Liver (tissue), 9 donors: ENCODE results near the gene MCF2L. TPM values are rescaled to one million over a fixed set of nuclear protein-coding genes. Genes with fewer than 3 reads are reported as not detected.

ENCODE experiments used
- DNase-seq: peaks from one replicate; pipeline ENCODE4 v3.0.0-alpha.2; 2017; ENCODE audit warnings: low spot score
- H3K27ac ChIP-seq, 2 donors: one replicate each; pipeline ENCODE4 v1.7.0; 2013; ENCODE audit warnings: inconsistent platforms in 2 of 2, low read length in 2 of 2, control low read depth in 1 of 2, low read depth in 1 of 2, mild to moderate bottlenecking in 1 of 2
- H3K27me3 ChIP-seq, 4 donors: one replicate each; pipeline versions ENCODE4 v1.6.1 to v1.7.0; 2013; ENCODE audit warnings: low read length in 3 of 4, inconsistent platforms in 1 of 4, mild to moderate bottlenecking in 1 of 4, moderate library complexity in 1 of 4; ENCODE audit not compliant: control insufficient read depth in 4 of 4, insufficient read depth in 4 of 4
- H3K36me3 ChIP-seq, 4 donors: one replicate each; pipeline versions ENCODE4 v1.6.1 to v1.7.0; 2013; ENCODE audit warnings: low read length in 3 of 4, mild to moderate bottlenecking in 3 of 4, low read depth in 1 of 4, moderate library complexity in 1 of 4; ENCODE audit not compliant: control insufficient read depth in 4 of 4, insufficient read depth in 3 of 4
- H3K4me1 ChIP-seq, 4 donors: one replicate each; pipeline versions ENCODE4 v1.6.1 to v1.7.0; 2013; ENCODE audit warnings: low read length in 3 of 4, mild to moderate bottlenecking in 3 of 4, moderate library complexity in 1 of 4; ENCODE audit not compliant: control insufficient read depth in 4 of 4, insufficient read depth in 4 of 4
- H3K4me3 ChIP-seq, 3 donors: one replicate each; pipeline versions ENCODE4 v1.6.1 to v1.7.0; 2013; ENCODE audit warnings: low read length in 3 of 3, control low read depth in 1 of 3, low read depth in 1 of 3, mild to moderate bottlenecking in 1 of 3
- H3K9ac ChIP-seq, 2 donors: one replicate each; pipeline ENCODE4 v1.7.0; 2013; ENCODE audit warnings: low read length in 2 of 2, mild to moderate bottlenecking in 2 of 2, moderate library complexity in 2 of 2, control low read depth in 1 of 2, low read depth in 1 of 2
- H3K9me3 ChIP-seq, 4 donors: one replicate each; pipeline versions ENCODE4 v1.6.1 to v1.7.0; 2013; ENCODE audit warnings: low read length in 3 of 4; ENCODE audit not compliant: control insufficient read depth in 4 of 4
- ATF3 ChIP-seq: IDR thresholded peaks from 2 replicates; pipeline ENCODE4 v1.6.1; 2016; ENCODE audit warnings: antibody characterized with exemption
- CTCF ChIP-seq: fragments of 150-350 bp; IDR thresholded peaks from 2 replicates; pipeline ENCODE4 v1.5.1; 2017; ENCODE audit warnings: improper control_type of control experiment, low read depth, low read length; ENCODE audit not compliant: missing input control
- EGR1 ChIP-seq, 2 donors: IDR thresholded peaks; 2 replicates each; pipeline ENCODE4 v1.6.1; 2016 to 2018; ENCODE audit warnings: antibody characterized with exemption in 2 of 2, low read depth in 2 of 2
- FOXA1 ChIP-seq: IDR thresholded peaks from 2 replicates; pipeline ENCODE4 v1.6.1; 2016; ENCODE audit warnings: antibody characterized with exemption
- FOXA2 ChIP-seq: IDR thresholded peaks from 2 replicates; pipeline ENCODE4 v1.6.1; 2016; ENCODE audit warnings: antibody characterized with exemption
- GABPA ChIP-seq, 2 donors: IDR thresholded peaks in 1 of 2; conservative IDR thresholded peaks in 1 of 2; 2 replicates each; pipeline ENCODE4 v1.6.1; 2016; ENCODE audit warnings: antibody characterized with exemption in 2 of 2, mild to moderate bottlenecking in 1 of 2, moderate library complexity in 1 of 2
- HNF4A ChIP-seq, 2 donors: conservative IDR thresholded peaks; 2 replicates each; pipeline ENCODE4 v1.6.1; 2016; ENCODE audit warnings: antibody characterized with exemption in 2 of 2, mild to moderate bottlenecking in 2 of 2
- HNF4G ChIP-seq: IDR thresholded peaks from 2 replicates; pipeline ENCODE4 v1.6.1; 2016; ENCODE audit warnings: antibody characterized with exemption
- JUND ChIP-seq, 2 donors: IDR thresholded peaks; 2 replicates each; pipeline ENCODE4 v1.6.1; 2016; ENCODE audit warnings: antibody characterized with exemption in 2 of 2
- MAX ChIP-seq: IDR thresholded peaks from 2 replicates; pipeline ENCODE4 v1.6.1; 2016; ENCODE audit warnings: antibody characterized with exemption
- NR2F2 ChIP-seq: IDR thresholded peaks from 2 replicates; pipeline ENCODE4 v1.6.1; 2016; ENCODE audit warnings: antibody characterized with exemption
- RAD21 ChIP-seq, 2 donors: IDR thresholded peaks; 2 replicates each; pipeline ENCODE4 v1.6.1; 2016; ENCODE audit warnings: antibody characterized with exemption in 2 of 2, mild to moderate bottlenecking in 2 of 2
- REST ChIP-seq: IDR thresholded peaks from 2 replicates; pipeline ENCODE4 v1.6.1; 2016; ENCODE audit warnings: antibody characterized with exemption, mild to moderate bottlenecking
- RXRA ChIP-seq, 2 donors: IDR thresholded peaks; 2 replicates each; pipeline ENCODE4 v1.6.1; 2017 to 2018; ENCODE audit warnings: antibody characterized with exemption in 2 of 2, mild to moderate bottlenecking in 1 of 2
- SP1 ChIP-seq: IDR thresholded peaks from 2 replicates; pipeline ENCODE4 v1.6.1; 2018; ENCODE audit warnings: antibody characterized with exemption, mild to moderate bottlenecking
- TAF1 ChIP-seq: conservative IDR thresholded peaks from 2 replicates; pipeline ENCODE4 v1.6.1; 2016; ENCODE audit warnings: antibody characterized with exemption, mild to moderate bottlenecking
- YY1 ChIP-seq: IDR thresholded peaks from 2 replicates; pipeline ENCODE4 v1.6.1; 2016; ENCODE audit warnings: antibody characterized with exemption, mild to moderate bottlenecking
- ZBTB33 ChIP-seq: IDR thresholded peaks from 2 replicates; pipeline ENCODE4 v1.6.1; 2016; ENCODE audit warnings: antibody characterized with exemption
- WGBS: extraction: QIAGEN DNeasy Blood & Tissue Kit; methylation state at CpG from one replicate; pipeline ENCODE4 v1.1.7; 2013; 5-methylcytosine and 5-hydroxymethylcytosine counted together
- polyA plus RNA-seq, 2 donors: library from polyadenylated mRNA; stranded (reverse) in 1 of 2; unstranded in 1 of 2; fragments of 200-250 nt in 1 of 2; fragments of >200 nt in 1 of 2; fragmentation: Nextera tagmentation in 1 of 2; extraction: Ambion mirVana in 1 of 2; gene quantifications; one replicate each; pipeline versions ENCODE4 v1.2.1 to v1.2.3, GENCODE V29; 2013 to 2015
- total RNA-seq, 2 donors: library from RNA; depleted of rRNA; stranded (reverse); fragments of >200 nt; gene quantifications; one replicate each; pipeline ENCODE4 v1.2.3, GENCODE V29; 2014
- donor health status: healthy.
- donor health status: healthy.
- donor health status: healthy.
- donor health status: healthy.
- donor health status: healthy.

Gene MCF2L
- total and polyA plus RNA-seq, 4 donors: 2.9 to 12.8 (median 7.1) TPM

GRCh38 chr13:113016526-113017295 lies 47.7 kb downstream of the MCF2L start:
- H3K4me1 ChIP-seq: no peaks in the 10 kb centered on the region
- no peaks in the 10 kb centered on the region for H3K9me3 ChIP-seq
- WGBS: 94% methylated on average over 41 of the region's 41 CpGs
- H3K27ac ChIP-seq: no peak overlapping the region
- no peaks in the 10 kb centered on the region for H3K27me3 ChIP-seq
- H3K9ac ChIP-seq: no peak overlapping the region
- DNase-seq: no peak
- no peak overlapping the region for H3K4me3 ChIP-seq
- TF ChIP-seq TAF1: no peak
- TF ChIP-seq HNF4G: no peak
- no peak for TF ChIP-seq NR2F2
- TF ChIP-seq SP1: no peak
- TF ChIP-seq RAD21 (IDR thresholded peaks at IDR 0.05): no peak
- no peak for TF ChIP-seq JUND (IDR thresholded peaks at IDR 0.05)
- TF ChIP-seq MAX: no peak
- TF ChIP-seq YY1: no peak
- no peak for TF ChIP-seq FOXA2
- TF ChIP-seq EGR1 (IDR thresholded peaks at IDR 0.05; ENCODE audit: low read depth in 2 of 2): no peak
- TF ChIP-seq FOXA1: no peak
- TF ChIP-seq REST: no peak
- no peak for TF ChIP-seq ZBTB33
- TF ChIP-seq RXRA (IDR thresholded peaks at IDR 0.05): no peak
- no peak for TF ChIP-seq CTCF
- no peak for TF ChIP-seq ATF3
- TF ChIP-seq HNF4A (conservative IDR thresholded peaks at IDR 0.05): no peak
- no peak for TF ChIP-seq GABPA (IDR thresholded peaks at IDR 0.05 in 1 of 2, conservative IDR thresholded peaks at IDR 0.05 in 1 of 2)
- H3K36me3 ChIP-seq: peaks cover 0 to 6% (median 2%) of the 10 kb centered on the region in 4 donors
